GM12878 (cell line): Measurements from ENCODE around the gene SSB. TPM values are rescaled to one million over a fixed set of nuclear protein-coding genes. Genes with fewer than 3 reads are reported as not detected.
A peak's percentile ranks its signal among the peaks of the same experiment; 100 is the strongest.

ENCODE experiments used
- ATF7 ChIP-seq: fragments of 450-650 bp; IDR thresholded peaks from 2 replicates; pipeline ENCODE4 v1.6.1; 2016; ENCODE audit warnings: low read depth, mild to moderate bottlenecking
- BCL3 ChIP-seq: IDR thresholded peaks from 2 replicates; pipeline ENCODE4 v1.6.1; 2011; ENCODE audit warnings: borderline replicate concordance, low read depth, mild to moderate bottlenecking, moderate library complexity, low read length; ENCODE audit not compliant: insufficient read depth, poor library complexity, severe bottlenecking
- CREM ChIP-seq: IDR thresholded peaks from 2 replicates; pipeline ENCODE4 v1.6.1; 2014; ENCODE audit warnings: antibody characterized with exemption, low read depth
- DPF2 ChIP-seq: fragments of 450-650 bp; IDR thresholded peaks from 2 replicates; pipeline ENCODE4 v1.6.1; 2017; ENCODE audit warnings: mild to moderate bottlenecking
- EP300 ChIP-seq, 2 experiments: fragments of 150-350 bp in 1 of 2; IDR thresholded peaks; 2 replicates each; pipeline ENCODE4 v1.6.1; 2011 to 2012; ENCODE audit warnings: low read depth in 2 of 2, low read length in 2 of 2, borderline replicate concordance in 1 of 2, improper control_type of control experiment in 1 of 2, inconsistent platforms in 1 of 2; ENCODE audit not compliant: control insufficient read depth in 1 of 2
- GATAD2B ChIP-seq: fragments of 450-650 bp; conservative IDR thresholded peaks from 2 replicates; pipeline ENCODE4 v1.6.1; 2017; ENCODE audit warnings: low read depth, mild to moderate bottlenecking, moderate library complexity
- HDGF ChIP-seq: fragments of 450-650 bp; IDR thresholded peaks from 2 replicates; pipeline ENCODE4 v1.6.1; 2016; ENCODE audit warnings: antibody characterized with exemption
- MEF2B ChIP-seq: fragments of 450-650 bp; IDR thresholded peaks from 2 replicates; pipeline ENCODE4 v1.6.1; 2018; ENCODE audit warnings: mild to moderate bottlenecking, moderate library complexity; ENCODE audit not compliant: partially characterized antibody, poor library complexity, severe bottlenecking
- NFYB ChIP-seq: IDR thresholded peaks from 2 replicates; pipeline ENCODE4 v1.6.1; 2011; ENCODE audit warnings: low read depth, mild to moderate bottlenecking, low read length, improper control_type of control experiment, moderate library complexity; ENCODE audit not compliant: insufficient read depth
- POLR2AphosphoS5 ChIP-seq: IDR thresholded peaks from 2 replicates; pipeline ENCODE4 v1.6.1; 2011; ENCODE audit warnings: mild to moderate bottlenecking, low read length, inconsistent platforms
- RB1 ChIP-seq: fragments of 450-650 bp; formaldehyde crosslinking; IDR thresholded peaks from 2 replicates; pipeline ENCODE4 v1.6.1; 2017; ENCODE audit warnings: mild to moderate bottlenecking, borderline replicate concordance
- RFX5 ChIP-seq: IDR thresholded peaks from 2 replicates; pipeline ENCODE4 v1.6.1; 2011; ENCODE audit warnings: low read depth, low read length, improper control_type of control experiment
- RUNX3 ChIP-seq: IDR thresholded peaks from 2 replicates; pipeline ENCODE4 v1.6.1; 2012; ENCODE audit warnings: low read length, inconsistent platforms
- SIX5 ChIP-seq: IDR thresholded peaks from 2 replicates; pipeline ENCODE4 v1.6.1; 2011; ENCODE audit warnings: mild to moderate bottlenecking, low read depth, low read length, moderate library complexity; ENCODE audit not compliant: severe bottlenecking
- STAT1 ChIP-seq: fragments of 450-650 bp; conservative IDR thresholded peaks from 2 replicates; pipeline ENCODE4 v1.6.1; 2014; ENCODE audit warnings: antibody characterized with exemption, mild to moderate bottlenecking
- SUZ12 ChIP-seq: fragments of 200-600 bp; sonication (generic); IDR thresholded peaks from one replicate; pipeline ENCODE4 v1.6.1; 2018; ENCODE audit warnings: antibody characterized with exemption, mild to moderate bottlenecking; ENCODE audit not compliant: unreplicated experiment
- TAF1 ChIP-seq: IDR thresholded peaks from 2 replicates; pipeline ENCODE4 v1.6.1; 2011; ENCODE audit warnings: mild to moderate bottlenecking, low read depth, low read length, borderline replicate concordance
- TBL1XR1 ChIP-seq: IDR thresholded peaks from 2 replicates; pipeline ENCODE4 v1.6.1; 2012; ENCODE audit warnings: low read depth, low read length, improper control_type of control experiment
- TCF12 ChIP-seq: IDR thresholded peaks from 2 replicates; pipeline ENCODE4 v1.6.1; 2011; ENCODE audit warnings: low read depth, mild to moderate bottlenecking, low read length
- ZBED1 ChIP-seq: IDR thresholded peaks from 2 replicates; pipeline ENCODE4 v1.6.1; 2016; ENCODE audit warnings: borderline replicate concordance
- ZNF622 ChIP-seq: fragments of 450-650 bp; IDR thresholded peaks from 2 replicates; pipeline ENCODE4 v1.6.1; 2017; ENCODE audit warnings: mild to moderate bottlenecking, inconsistent platforms
- ZSCAN29 ChIP-seq: fragments of 450-650 bp; IDR thresholded peaks from 2 replicates; pipeline ENCODE4 v1.6.1; 2017; ENCODE audit warnings: mild to moderate bottlenecking, moderate library complexity
- polyA plus RNA-seq, 11 experiments: library from polyadenylated mRNA; depleted of rRNA in 4 of 11; unstranded in 6 of 11; stranded (reverse) in 5 of 11; fragments of >200 nt; fragmentation: Nextera tagmentation in 4 of 11; fragmentation: Illumina TruSeq in 1 of 11; extraction: Ambion mirVana in 4 of 11; extraction: Trizol in 1 of 11; gene quantifications; 1 replicate in 1 of 11; 2 replicates in 10 of 11; pipeline versions ENCODE4 v1.2.1 to v1.2.3, GENCODE V29; 2011 to 2016; ENCODE audit warnings: inconsistent platforms in 2 of 11, missing spikeins in 2 of 11, low read depth in 1 of 11
- total RNA-seq, 4 experiments: library from RNA; depleted of rRNA in 3 of 4; stranded (reverse); fragments of >200 nt in 3 of 4; fragmentation: Illumina TruSeq in 1 of 4; extraction: Trizol in 1 of 4; gene quantifications; 2 replicates each; pipeline versions ENCODE4 v1.2.1 to v1.2.3, GENCODE V29; 2013 to 2021
- TF ChIP-seq, protein P1 (sequence below): fragments of 450-650 bp; IDR thresholded peaks from 2 replicates; pipeline ENCODE4 v1.6.1; 2018; ENCODE audit warnings: mild to moderate bottlenecking, low read depth, moderate library complexity; ENCODE audit not compliant: partially characterized antibody
- TF ChIP-seq, protein P2 (sequence below): fragments of 450-650 bp; conservative IDR thresholded peaks from 2 replicates; pipeline ENCODE4 v1.6.1; 2017; ENCODE audit warnings: mild to moderate bottlenecking, moderate library complexity

Gene SSB
- total and polyA plus RNA-seq, 10 of the 15 experiments (the other 5 are each of a cell fraction or from before 2014, with no cell fraction given), result 103 to 313 (median 200) TPM

GRCh38 chr2:169827272-169828140 is 28.8 kb downstream of the SSB start, which contains the start of gene UBR3 (continued):
- TF ChIP-seq TAF1 (peak; percentile 89), BCL3 (no peak), ZBED1 (no peak), GATAD2B (peak; percentile 90), SIX5 (no peak), CREM (no peak), ZSCAN29 (no peak), EP300 (IDR thresholded peaks at IDR 0.05; ENCODE audit: borderline replicate concordance in 1 of 2, control insufficient read depth in 1 of 2, low read depth in 2 of 2, low read length in 2 of 2) (no peak), SUZ12 (no peak), NFYB (no peak), TBL1XR1 (no peak), RB1 (peak; percentile 69; the same call in 1 of the 2 replicates), RUNX3 (no peak), HDGF (no peak), POLR2AphosphoS5 (peak; percentile 86), MEF2B (no peak), TCF12 (0 out of 2 replicates have a peak, but pooled peaks have one; percentile 31), STAT1 (no peak), RFX5 (no peak), ZNF622 (no peak), ATF7 (no peak), DPF2 (peak; percentile 84)
- TF ChIP-seq, protein P1, sequence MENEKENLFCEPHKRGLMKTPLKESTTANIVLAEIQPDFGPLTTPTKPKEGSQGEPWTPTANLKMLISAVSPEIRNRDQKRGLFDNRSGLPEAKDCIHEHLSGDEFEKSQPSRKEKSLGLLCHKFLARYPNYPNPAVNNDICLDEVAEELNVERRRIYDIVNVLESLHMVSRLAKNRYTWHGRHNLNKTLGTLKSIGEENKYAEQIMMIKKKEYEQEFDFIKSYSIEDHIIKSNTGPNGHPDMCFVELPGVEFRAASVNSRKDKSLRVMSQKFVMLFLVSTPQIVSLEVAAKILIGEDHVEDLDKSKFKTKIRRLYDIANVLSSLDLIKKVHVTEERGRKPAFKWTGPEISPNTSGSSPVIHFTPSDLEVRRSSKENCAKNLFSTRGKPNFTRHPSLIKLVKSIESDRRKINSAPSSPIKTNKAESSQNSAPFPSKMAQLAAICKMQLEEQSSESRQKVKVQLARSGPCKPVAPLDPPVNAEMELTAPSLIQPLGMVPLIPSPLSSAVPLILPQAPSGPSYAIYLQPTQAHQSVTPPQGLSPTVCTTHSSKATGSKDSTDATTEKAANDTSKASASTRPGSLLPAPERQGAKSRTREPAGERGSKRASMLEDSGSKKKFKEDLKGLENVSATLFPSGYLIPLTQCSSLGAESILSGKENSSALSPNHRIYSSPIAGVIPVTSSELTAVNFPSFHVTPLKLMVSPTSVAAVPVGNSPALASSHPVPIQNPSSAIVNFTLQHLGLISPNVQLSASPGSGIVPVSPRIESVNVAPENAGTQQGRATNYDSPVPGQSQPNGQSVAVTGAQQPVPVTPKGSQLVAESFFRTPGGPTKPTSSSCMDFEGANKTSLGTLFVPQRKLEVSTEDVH, result no peak
- TF ChIP-seq, protein P2, sequence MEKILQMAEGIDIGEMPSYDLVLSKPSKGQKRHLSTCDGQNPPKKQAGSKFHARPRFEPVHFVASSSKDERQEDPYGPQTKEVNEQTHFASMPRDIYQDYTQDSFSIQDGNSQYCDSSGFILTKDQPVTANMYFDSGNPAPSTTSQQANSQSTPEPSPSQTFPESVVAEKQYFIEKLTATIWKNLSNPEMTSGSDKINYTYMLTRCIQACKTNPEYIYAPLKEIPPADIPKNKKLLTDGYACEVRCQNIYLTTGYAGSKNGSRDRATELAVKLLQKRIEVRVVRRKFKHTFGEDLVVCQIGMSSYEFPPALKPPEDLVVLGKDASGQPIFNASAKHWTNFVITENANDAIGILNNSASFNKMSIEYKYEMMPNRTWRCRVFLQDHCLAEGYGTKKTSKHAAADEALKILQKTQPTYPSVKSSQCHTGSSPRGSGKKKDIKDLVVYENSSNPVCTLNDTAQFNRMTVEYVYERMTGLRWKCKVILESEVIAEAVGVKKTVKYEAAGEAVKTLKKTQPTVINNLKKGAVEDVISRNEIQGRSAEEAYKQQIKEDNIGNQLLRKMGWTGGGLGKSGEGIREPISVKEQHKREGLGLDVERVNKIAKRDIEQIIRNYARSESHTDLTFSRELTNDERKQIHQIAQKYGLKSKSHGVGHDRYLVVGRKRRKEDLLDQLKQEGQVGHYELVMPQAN, result peak; percentile 80
